Neuronal stem cell (in vitro differentiated cells): ENCODE measurements around the gene GALNTL6.

Experiments used
- DNase-seq: peaks from one replicate; pipeline ENCODE4 v3.0.0-alpha.2; 2013; ENCODE audit warnings: low spot score
- H2AFZ ChIP-seq: one replicate; pipeline ENCODE4 v1.6.1; 2013; ENCODE audit warnings: mild to moderate bottlenecking, low read length, inconsistent platforms
- H2AK5ac ChIP-seq: 2 replicates; pipeline ENCODE4 v1.6.1; 2013; ENCODE audit warnings: low read depth, mild to moderate bottlenecking, inconsistent platforms, low read length, moderate library complexity, mixed read lengths
- H2BK120ac ChIP-seq: 2 replicates; pipeline ENCODE4 v1.6.1; 2013; ENCODE audit warnings: low read depth, mild to moderate bottlenecking, inconsistent platforms, low read length, moderate library complexity, mixed read lengths
- H2BK12ac ChIP-seq: one replicate; pipeline ENCODE4 v1.6.1; 2013; ENCODE audit warnings: low read length, inconsistent platforms
- H2BK15ac ChIP-seq: 2 replicates; pipeline ENCODE4 v1.6.1; 2013; ENCODE audit warnings: mild to moderate bottlenecking, low read length, inconsistent platforms, mixed read lengths
- H2BK5ac ChIP-seq: one replicate; pipeline ENCODE4 v1.6.1; 2013; ENCODE audit warnings: inconsistent platforms, mild to moderate bottlenecking, low read length, moderate library complexity
- H3K14ac ChIP-seq: one replicate; pipeline ENCODE4 v1.6.1; 2013; ENCODE audit warnings: low read length, inconsistent platforms
- H3K18ac ChIP-seq: 2 replicates; pipeline ENCODE4 v1.6.1; 2013; ENCODE audit warnings: low read length, inconsistent platforms
- H3K23ac ChIP-seq: 2 replicates; pipeline ENCODE4 v1.6.1; 2013; ENCODE audit warnings: low read depth, mild to moderate bottlenecking, mixed read lengths, low read length, inconsistent platforms; ENCODE audit not compliant: poor library complexity
- H3K27ac ChIP-seq: replicated peaks from 3 replicates; pipeline ENCODE4 v1.5.1; 2013; ENCODE audit warnings: low read length, inconsistent platforms
- H3K27me3 ChIP-seq, 3 experiments: 2 replicates each; pipeline ENCODE4 v1.6.1; 2013; ENCODE audit warnings: low read length in 3 of 3, mild to moderate bottlenecking in 2 of 3, inconsistent platforms in 1 of 3, low read depth in 1 of 3, mixed read lengths in 1 of 3, moderate library complexity in 1 of 3; ENCODE audit not compliant: control insufficient read depth in 3 of 3, insufficient read depth in 3 of 3
- H3K36me3 ChIP-seq, 2 donors: replicated peaks in 1 of 2; 2 replicates each; pipeline ENCODE4 v1.6.1; 2013; ENCODE audit warnings: low read length in 2 of 2; ENCODE audit not compliant: control insufficient read depth in 2 of 2, insufficient read depth in 2 of 2
- H3K4ac ChIP-seq: 2 replicates; pipeline ENCODE4 v1.6.1; 2013; ENCODE audit warnings: inconsistent platforms, mild to moderate bottlenecking, low read length, moderate library complexity
- H3K4me1 ChIP-seq, 2 donors: 1 replicate in 1 of 2; 2 replicates in 1 of 2; pipeline ENCODE4 v1.6.1; 2013; ENCODE audit warnings: low read length in 2 of 2, low read depth in 1 of 2; ENCODE audit not compliant: control insufficient read depth in 2 of 2, insufficient read depth in 1 of 2
- H3K4me2 ChIP-seq: one replicate; pipeline ENCODE4 v1.6.1; 2013; ENCODE audit warnings: mild to moderate bottlenecking, low read length, inconsistent platforms; ENCODE audit not compliant: insufficient read depth, poor library complexity, severe bottlenecking
- H3K4me3 ChIP-seq, 2 donors: 2 replicates each; pipeline ENCODE4 v1.5.1; 2013; ENCODE audit warnings: low read length in 2 of 2, mild to moderate bottlenecking in 2 of 2, inconsistent platforms in 1 of 2, moderate library complexity in 1 of 2
- H3K79me1 ChIP-seq: one replicate; pipeline ENCODE4 v1.6.1; 2013; ENCODE audit warnings: low read depth, mild to moderate bottlenecking, inconsistent platforms, low read length, moderate library complexity
- H3K9ac ChIP-seq: one replicate; pipeline ENCODE4 v1.6.1; 2013; ENCODE audit warnings: mild to moderate bottlenecking, low read depth, low read length, inconsistent platforms; ENCODE audit not compliant: poor library complexity
- H3K9me3 ChIP-seq, 2 donors: replicated peaks in 1 of 2; 2 replicates each; pipeline versions ENCODE3 to v1.6.1; 2013; ENCODE audit warnings: low read length in 2 of 2, mild to moderate bottlenecking in 2 of 2, inconsistent platforms in 1 of 2, low read depth in 1 of 2, mixed read lengths in 1 of 2, moderate library complexity in 1 of 2; ENCODE audit not compliant: control insufficient read depth in 2 of 2, insufficient read depth in 1 of 2
- H4K8ac ChIP-seq: one replicate; pipeline ENCODE4 v1.6.1; 2013; ENCODE audit warnings: low read depth, mild to moderate bottlenecking, inconsistent platforms, low read length, moderate library complexity
- H4K91ac ChIP-seq: one replicate; pipeline ENCODE4 v1.6.1; 2013; ENCODE audit warnings: low read length, low read depth, mild to moderate bottlenecking, inconsistent platforms; ENCODE audit not compliant: poor library complexity
- WGBS, 2 donors: extraction: QIAGEN DNeasy Blood & Tissue Kit; methylation state at CpG; one replicate each; pipeline ENCODE4 v1.1.7; 2013; ENCODE audit warnings: missing lambda C conversion rate in 2 of 2, mixed read lengths in 1 of 2; ENCODE audit not compliant: insufficient read length in 2 of 2, insufficient replicate concordance in 1 of 2; ENCODE audit errors: extremely low coverage in 2 of 2; 5-methylcytosine and 5-hydroxymethylcytosine counted together

GALNTL6 gene

DNA sequence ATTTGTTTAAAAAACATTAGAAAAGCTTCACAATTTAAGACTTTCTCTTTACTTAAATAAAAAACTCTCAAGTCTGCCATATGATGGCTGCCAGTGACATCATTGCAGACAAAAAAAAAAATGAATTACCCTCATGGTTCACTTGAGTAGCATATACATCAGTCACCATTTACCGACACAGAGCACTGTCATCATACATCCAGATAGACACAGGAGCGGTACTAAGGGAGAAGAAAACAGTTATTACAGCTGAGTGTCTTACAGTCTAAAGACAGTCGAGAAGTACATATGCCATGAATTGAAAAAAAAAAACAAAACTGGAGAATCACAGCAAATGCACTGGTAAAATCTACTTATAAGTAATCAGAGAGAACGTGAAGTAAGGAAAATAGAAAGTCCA lies 949.7 kb downstream of the GALNTL6 start:
- Histone ChIP-seq H3K9me3 (no peaks in the 10 kb centered on the region), H3K36me3 (no peaks in the 10 kb centered on the region), H2BK15ac (no peak overlapping the region), H4K91ac (no peak overlapping the region), H3K27me3 (no peaks in the 10 kb centered on the region), H3K4me3 (no peak overlapping the region), H2BK120ac (no peak overlapping the region), H3K4me2 (no peak overlapping the region), H3K27ac (no peak overlapping the region), H3K18ac (no peak overlapping the region), H3K14ac (no peak overlapping the region), H3K23ac (no peak overlapping the region), H4K8ac (no peak overlapping the region), H2AFZ (no peak overlapping the region), H3K4ac (no peak overlapping the region), H2AK5ac (no peak overlapping the region), H2BK12ac (no peak overlapping the region), H3K9ac (no peak overlapping the region), H3K79me1 (no peaks in the 10 kb centered on the region), H2BK5ac (no peak overlapping the region), H3K4me1 (peaks cover 0 to 7% of the 10 kb centered on the region in 2 donors)
- DNase-seq = no peak
- no CpG with 5 or more reads among the region's 4 CpGs for whole genome bisulfite sequencing, 2 donors

GRCh38 chr4:172770787-172771186 lies 957.6 kb downstream of the GALNTL6 start:
- no peak overlapping the region for H2AFZ ChIP-seq
- no peaks in the 10 kb centered on the region for H3K9me3 ChIP-seq
- H3K4me3 ChIP-seq = no peak overlapping the region
- H3K27ac ChIP-seq = no peak overlapping the region
- no peak overlapping the region for H2BK5ac ChIP-seq
- H3K4me2 ChIP-seq = no peak overlapping the region
- H4K91ac ChIP-seq = no peak overlapping the region
- no peak overlapping the region for H2BK15ac ChIP-seq
- no peak overlapping the region for H2BK12ac ChIP-seq
- no peak overlapping the region for H3K18ac ChIP-seq
- H3K27me3 ChIP-seq = no peaks in the 10 kb centered on the region
- no peak overlapping the region for H3K14ac ChIP-seq
- no peak overlapping the region for H4K8ac ChIP-seq
- no peak overlapping the region for H3K4ac ChIP-seq
- H3K23ac ChIP-seq = no peak overlapping the region
- H2BK120ac ChIP-seq = no peak overlapping the region
- no peak for DNase-seq
- no peak overlapping the region for H2AK5ac ChIP-seq
- no peak overlapping the region for H3K9ac ChIP-seq
- H3K79me1 ChIP-seq = no peaks in the 10 kb centered on the region
- no peaks in the 10 kb centered on the region for H3K36me3 ChIP-seq
- peaks cover 0 to 7% of the 10 kb centered on the region in 2 donors for H3K4me1 ChIP-seq

DNA sequence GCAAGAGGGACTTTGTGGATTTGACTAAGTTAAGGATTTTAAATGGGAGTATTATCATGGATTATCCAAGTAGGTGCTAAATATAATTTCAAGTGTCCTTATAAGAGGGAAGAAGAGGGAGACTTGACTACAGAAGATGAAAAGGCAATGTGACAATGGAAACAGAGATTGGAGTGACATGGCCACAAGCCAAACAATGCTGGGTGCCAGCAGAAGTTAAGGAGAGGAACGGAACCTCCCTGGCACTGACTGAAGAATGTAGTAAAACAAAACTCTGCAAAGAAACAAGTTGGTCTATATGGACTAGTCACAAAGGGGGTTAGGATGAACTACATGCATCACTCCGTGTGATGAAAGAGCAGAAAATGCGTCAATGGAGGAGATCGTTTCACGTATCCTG lies 959.6 kb downstream of the GALNTL6 start:
- no peak overlapping the region for H3K27ac ChIP-seq
- no peaks in the 10 kb centered on the region for H3K79me1 ChIP-seq
- no peak overlapping the region for H2BK12ac ChIP-seq
- H2BK5ac ChIP-seq = no peak overlapping the region
- H4K8ac ChIP-seq = no peak overlapping the region
- H3K36me3 ChIP-seq = no peaks in the 10 kb centered on the region
- H2BK120ac ChIP-seq = no peak overlapping the region
- H3K9ac ChIP-seq = no peak overlapping the region
- no CpG with 5 or more reads among the region's 5 CpGs for WGBS, 2 donors
- H2AK5ac ChIP-seq = no peak overlapping the region
- no peak overlapping the region for H3K4me3 ChIP-seq
- H3K4me2 ChIP-seq = no peak overlapping the region
- no peak overlapping the region for H3K23ac ChIP-seq
- H3K4me1 ChIP-seq = no peaks in the 10 kb centered on the region
- H2AFZ ChIP-seq = no peak overlapping the region
- no peak overlapping the region for H4K91ac ChIP-seq
- H3K14ac ChIP-seq = no peak overlapping the region
- no peaks in the 10 kb centered on the region for H3K27me3 ChIP-seq
- DNase-seq = no peak
- no peak overlapping the region for H2BK15ac ChIP-seq
- H3K18ac ChIP-seq = no peak overlapping the region
- H3K4ac ChIP-seq = no peak overlapping the region
- no peaks in the 10 kb centered on the region for H3K9me3 ChIP-seq

DNA sequence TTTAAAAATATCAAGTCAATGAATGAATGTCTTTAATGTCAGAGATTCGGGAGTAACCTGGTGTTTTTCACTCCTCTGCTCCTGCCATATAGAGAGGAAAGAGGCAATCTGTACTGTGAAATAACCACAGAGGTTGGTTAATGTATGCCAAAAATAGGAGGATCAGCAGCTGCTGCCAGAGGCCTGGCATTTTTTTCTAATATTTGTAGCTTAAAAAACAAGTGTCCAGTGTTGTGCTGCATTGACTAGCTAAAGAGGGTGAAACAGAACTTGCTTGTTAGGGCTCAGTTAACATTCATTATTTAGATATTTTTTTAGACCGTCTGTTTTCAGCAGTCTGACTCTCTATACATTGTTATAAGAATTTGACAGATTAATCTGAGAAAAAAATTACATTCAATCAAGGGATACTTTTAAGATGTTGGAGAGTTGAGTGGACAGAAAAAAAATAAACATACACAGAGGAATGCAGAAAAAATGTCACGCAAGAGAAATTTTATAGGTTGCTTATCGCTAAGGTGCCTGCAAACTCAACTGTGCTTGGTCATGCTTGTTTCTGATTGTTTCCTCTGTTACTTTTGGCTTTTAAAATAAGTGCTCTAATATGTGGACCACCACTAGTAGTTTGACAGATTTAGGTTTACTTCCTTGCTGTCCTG lies 963.1 kb downstream of the GALNTL6 start:
- no peaks in the 10 kb centered on the region for H3K9me3 ChIP-seq
- DNase-seq = no peak
- no peak overlapping the region for H3K18ac ChIP-seq
- no peak overlapping the region for H4K91ac ChIP-seq
- H3K14ac ChIP-seq = no peak overlapping the region
- H2BK15ac ChIP-seq = no peak overlapping the region
- no peak overlapping the region for H3K23ac ChIP-seq
- H3K4me3 ChIP-seq = no peak overlapping the region
- H2BK5ac ChIP-seq = no peak overlapping the region
- H3K79me1 ChIP-seq = no peaks in the 10 kb centered on the region
- no peak overlapping the region for H2AFZ ChIP-seq
- H2BK120ac ChIP-seq = no peak overlapping the region
- no peak overlapping the region for H2BK12ac ChIP-seq
- no peaks in the 10 kb centered on the region for H3K4me1 ChIP-seq
- no peaks in the 10 kb centered on the region for H3K27me3 ChIP-seq
- no peaks in the 10 kb centered on the region for H3K36me3 ChIP-seq
- H3K27ac ChIP-seq = no peak overlapping the region
- H3K4ac ChIP-seq = no peak overlapping the region
- H3K4me2 ChIP-seq = no peak overlapping the region
- H4K8ac ChIP-seq = no peak overlapping the region
- no CpG with 5 or more reads among the region's 4 CpGs for WGBS, 2 donors
- no peak overlapping the region for H2AK5ac ChIP-seq
- H3K9ac ChIP-seq = no peak overlapping the region
